Stomach (tissue), 19 donors: ENCODE measurements around the gene C1orf56. TPM values are rescaled to one million over a fixed set of nuclear protein-coding genes. Genes with fewer than 3 reads are reported as not detected.

Experiments used
- DNase-seq, 2 donors: peaks; one replicate each; pipeline versions ENCODE4 v3.0.0 to v3.0.0-alpha.2; 2013 to 2019
- H3K27ac ChIP-seq, 5 donors: fragments of 200-600 bp in 4 of 5; sonication (generic) in 4 of 5; one replicate each; pipeline ENCODE4 v1.5.1; 2013 to 2019; ENCODE audit warnings: mild to moderate bottlenecking in 1 of 5, moderate library complexity in 1 of 5
- H3K27me3 ChIP-seq, 3 donors: fragments of 200-600 bp; sonication (generic); one replicate each; pipeline ENCODE4 v1.5.1; 2017 to 2019; ENCODE audit warnings: mixed run types in 1 of 3
- H3K36me3 ChIP-seq, 4 donors: fragments of 200-600 bp; sonication (generic); 1 replicate in 3 of 4; 2 replicates in 1 of 4; pipeline ENCODE4 v1.5.1; 2016 to 2019
- H3K4me1 ChIP-seq, 4 donors: fragments of 200-600 bp; sonication (generic); one replicate each; pipeline ENCODE4 v1.5.1; 2016 to 2019
- H3K4me3 ChIP-seq, 4 donors: fragments of 200-600 bp; sonication (generic) in 3 of 4; one replicate each; pipeline ENCODE4 v1.5.1; 2016 to 2019; ENCODE audit warnings: mild to moderate bottlenecking in 1 of 4
- H3K9me3 ChIP-seq, 4 donors: fragments of 200-600 bp; sonication (generic); one replicate each; pipeline ENCODE4 v1.5.1; 2016 to 2019
- EP300 ChIP-seq: sonication (generic); formaldehyde crosslinking; IDR thresholded peaks from one replicate; pipeline ENCODE4 v1.6.1; 2017; ENCODE audit warnings: antibody characterized with exemption
- POLR2A ChIP-seq, 4 donors: fragments of 450-650 bp; IDR thresholded peaks; one replicate each; pipeline ENCODE4 v1.6.1; 2016; ENCODE audit warnings: antibody characterized with exemption in 4 of 4, control low read depth in 2 of 4, mild to moderate bottlenecking in 1 of 4, moderate library complexity in 1 of 4
- POLR2AphosphoS5 ChIP-seq, 3 donors: sonication (generic); formaldehyde crosslinking; IDR thresholded peaks; one replicate each; pipeline ENCODE4 v1.6.1; 2016; ENCODE audit warnings: antibody characterized with exemption in 3 of 3
- WGBS, 5 donors: extraction: QIAGEN DNeasy Blood & Tissue Kit in 3 of 5; methylation state at CpG; one replicate each; pipeline versions ENCODE4 v1.1.5 to v1.1.7; 2013 to 2018; 5-methylcytosine and 5-hydroxymethylcytosine counted together
- intact Hi-C: fragments of 100-400 bp; cut with DNase I; formaldehyde crosslinking; loops from one replicate; pipeline ENCODE4 v1.15.1; 2023; ENCODE audit warnings: low total_unique reads
- long read RNA-seq, 10 donors: transcript quantifications; one replicate each; lab custom pipeline, GENCODE V29; 2026
- polyA plus RNA-seq, 3 donors: library from polyadenylated mRNA; stranded (reverse); fragments of 200-250 nt; gene quantifications; one replicate each; pipeline ENCODE4 v1.2.3, GENCODE V29; 2013
- total RNA-seq, 5 donors: library from RNA; depleted of rRNA; stranded (reverse); fragments of >200 nt; gene quantifications; one replicate each; pipeline versions ENCODE4 v1.1.0 to v1.2.3, GENCODE V29; 2014 to 2016
- TF ChIP-seq, protein P1 (sequence below), 7 experiments: fragments of 450-650 bp in 4 of 7; fragments of 200-600 bp in 3 of 7; sonication (generic) in 3 of 7; IDR thresholded peaks; one replicate each; pipeline ENCODE4 v1.5.1; 2016 to 2019; ENCODE audit warnings: antibody characterized with exemption in 7 of 7, control low read depth in 2 of 7, mild to moderate bottlenecking in 1 of 7
- donor health status: healthy with polysubstance abuse.
- donor health status: Bipolar disorder and iron deficiency.
- donor health status: healthy.

The C1orf56 gene, protein sequence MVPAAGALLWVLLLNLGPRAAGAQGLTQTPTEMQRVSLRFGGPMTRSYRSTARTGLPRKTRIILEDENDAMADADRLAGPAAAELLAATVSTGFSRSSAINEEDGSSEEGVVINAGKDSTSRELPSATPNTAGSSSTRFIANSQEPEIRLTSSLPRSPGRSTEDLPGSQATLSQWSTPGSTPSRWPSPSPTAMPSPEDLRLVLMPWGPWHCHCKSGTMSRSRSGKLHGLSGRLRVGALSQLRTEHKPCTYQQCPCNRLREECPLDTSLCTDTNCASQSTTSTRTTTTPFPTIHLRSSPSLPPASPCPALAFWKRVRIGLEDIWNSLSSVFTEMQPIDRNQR
- 1 to 10 TPM in 4 of 5 donors, under 1 TPM in 1; 0.73 to 6.4 (median 3.5) TPM for total RNA-seq
- 1 to 10 TPM; 2.4 to 6.0 (median 2.5) TPM for polyA plus RNA-seq
- long read RNA-seq, donor 1, partial matches to known transcripts, result 55 of 57 reads
- long read RNA-seq, donor 1, other reads (novel, unspliced or antisense), result 0 of 57 reads
- long read RNA-seq, donor 2, transcript C1orf56-201 (2 exons, 2,096 nt), result major isoform, 6 of 65 reads
- long read RNA-seq, donor 2, partial matches to known transcripts, result 59 of 65 reads
- long read RNA-seq, donor 2, other reads (novel, unspliced or antisense), result 0 of 65 reads
- long read RNA-seq, donor 3, partial matches to known transcripts, result 0 of 1 reads
- long read RNA-seq, donor 3, other reads (novel, unspliced or antisense), result 0 of 1 reads
- long read RNA-seq, donor 4, partial matches to known transcripts, result 0 of 1 reads
- long read RNA-seq, donor 4, other reads (novel, unspliced or antisense), result 0 of 1 reads
- long read RNA-seq, donor 5, partial matches to known transcripts, result 0 of 1 reads
- long read RNA-seq, donor 5, other reads (novel, unspliced or antisense), result 0 of 1 reads
- long read RNA-seq, donor 6, result 0 reads
- long read RNA-seq, donor 7, partial matches to known transcripts, result 59 of 62 reads
- long read RNA-seq, donor 7, other reads (novel, unspliced or antisense), result 0 of 62 reads
- long read RNA-seq, donor 8, partial matches to known transcripts, result 0 of 4 reads
- long read RNA-seq, donor 8, other reads (novel, unspliced or antisense), result 0 of 4 reads
- long read RNA-seq, donor 9, transcript C1orf56-201 (2 exons, 2,096 nt), result major isoform, 5 of 10 reads
- long read RNA-seq, donor 9, partial matches to known transcripts, result 5 of 10 reads
- long read RNA-seq, donor 9, other reads (novel, unspliced or antisense), result 0 of 10 reads
- long read RNA-seq, donor 10, partial matches to known transcripts, result 28 of 30 reads
- long read RNA-seq, donor 10, other reads (novel, unspliced or antisense), result 0 of 30 reads

- H3K27me3 ChIP-seq, result no peaks in the 10 kb centered on the region
- intact Hi-C loops, result no loop called here
- H3K36me3 ChIP-seq, result peaks cover 5 to 21% (median 13%) of the 10 kb centered on the region in 4 donors
- peaks cover 6 to 37% (median 27%) of the 10 kb centered on the region in 4 donors for H3K4me1 ChIP-seq
- TF ChIP-seq POLR2AphosphoS5 (IDR thresholded peaks at IDR 0.05), result peak; percentile 41 to 72 (median 66)
- TF ChIP-seq POLR2A (IDR thresholded peaks at IDR 0.05), result no peak
- H3K4me3 ChIP-seq, result peak within 1 kb of the TSS; percentile 69 to 91 (median 80)
- peak within 1 kb of the TSS; percentile 55 to 92 (median 92) for H3K27ac ChIP-seq
- 0 to 1% (median 1%) methylated on average over 21 to 29 of the region's 29 CpGs for WGBS, 5 donors
- no peaks in the 10 kb centered on the region for H3K9me3 ChIP-seq
- DNase-seq, result peak; percentile 72 to 92
Observed at GRCh38 chr1:151047591-151047924, at the start of gene C1orf56. C1orf56 (plus strand) TSS chr1:151047751; CDS start chr1:151047848, 97 bp downstream.

DNA sequence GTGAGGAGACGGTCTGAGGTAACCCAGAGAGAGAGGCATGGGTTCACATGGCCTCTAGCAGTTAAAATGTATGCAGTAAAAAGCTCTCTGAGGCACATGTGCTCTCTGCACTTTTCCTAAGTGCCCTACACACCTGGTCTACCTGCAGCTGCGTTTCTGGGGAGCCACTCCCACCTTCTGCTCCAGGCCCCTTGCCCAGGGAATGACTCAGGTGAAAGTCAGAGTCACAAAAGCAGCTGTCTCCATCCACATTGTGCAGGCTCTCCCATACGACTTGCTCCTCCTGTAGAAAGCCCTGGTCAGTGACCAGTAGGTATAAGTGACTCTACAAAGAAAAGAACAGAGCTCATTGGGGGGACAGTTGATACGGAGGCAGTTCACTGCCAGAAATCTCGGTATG lies 49.6 kb upstream of the C1orf56 start:
- Histone ChIP-seq H3K9me3 (no peaks in the 10 kb centered on the region), H3K4me1 (peaks cover under 1 to 36% (median 17%) of the 10 kb centered on the region in 4 donors), H3K36me3 (peaks cover 33 to 72% (median 61%) of the 10 kb centered on the region in 4 donors), H3K4me3 (no peak overlapping the region), H3K27me3 (no peaks in the 10 kb centered on the region), H3K27ac (no peak overlapping the region)
- TF ChIP-seq POLR2AphosphoS5 (IDR thresholded peaks at IDR 0.05), result no peak
- TF ChIP-seq POLR2A (IDR thresholded peaks at IDR 0.05), result no peak
- TF ChIP-seq, protein P1, sequence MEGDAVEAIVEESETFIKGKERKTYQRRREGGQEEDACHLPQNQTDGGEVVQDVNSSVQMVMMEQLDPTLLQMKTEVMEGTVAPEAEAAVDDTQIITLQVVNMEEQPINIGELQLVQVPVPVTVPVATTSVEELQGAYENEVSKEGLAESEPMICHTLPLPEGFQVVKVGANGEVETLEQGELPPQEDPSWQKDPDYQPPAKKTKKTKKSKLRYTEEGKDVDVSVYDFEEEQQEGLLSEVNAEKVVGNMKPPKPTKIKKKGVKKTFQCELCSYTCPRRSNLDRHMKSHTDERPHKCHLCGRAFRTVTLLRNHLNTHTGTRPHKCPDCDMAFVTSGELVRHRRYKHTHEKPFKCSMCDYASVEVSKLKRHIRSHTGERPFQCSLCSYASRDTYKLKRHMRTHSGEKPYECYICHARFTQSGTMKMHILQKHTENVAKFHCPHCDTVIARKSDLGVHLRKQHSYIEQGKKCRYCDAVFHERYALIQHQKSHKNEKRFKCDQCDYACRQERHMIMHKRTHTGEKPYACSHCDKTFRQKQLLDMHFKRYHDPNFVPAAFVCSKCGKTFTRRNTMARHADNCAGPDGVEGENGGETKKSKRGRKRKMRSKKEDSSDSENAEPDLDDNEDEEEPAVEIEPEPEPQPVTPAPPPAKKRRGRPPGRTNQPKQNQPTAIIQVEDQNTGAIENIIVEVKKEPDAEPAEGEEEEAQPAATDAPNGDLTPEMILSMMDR (IDR thresholded peaks at IDR 0.05), result no peak
- TF ChIP-seq EP300, result no peak
- intact Hi-C loops, result no loop called here
- 53 to 70% (median 62%) methylated on average over 5 of the region's 5 CpGs for WGBS, 5 donors
- no peak for DNase-seq

GRCh38 chr1:150999051-150999674 lies 48.4 kb upstream of the C1orf56 start:
- no peak for TF ChIP-seq POLR2A (IDR thresholded peaks at IDR 0.05)
- TF ChIP-seq POLR2AphosphoS5 (IDR thresholded peaks at IDR 0.05), result no peak
- TF ChIP-seq EP300, result no peak
- TF ChIP-seq, protein P1 (IDR thresholded peaks at IDR 0.05), result no peak
- Histone ChIP-seq H3K4me3 (no peak overlapping the region), H3K27me3 (no peaks in the 10 kb centered on the region), H3K36me3 (peaks cover 33 to 72% (median 61%) of the 10 kb centered on the region in 4 donors), H3K4me1 (peaks cover 13 to 48% (median 29%) of the 10 kb centered on the region in 4 donors), H3K9me3 (no peaks in the 10 kb centered on the region), H3K27ac (no peak overlapping the region)
- no peak for DNase-seq
- intact Hi-C loops, result no loop called here
- 70 to 80% (median 78%) methylated on average over 14 to 17 of the region's 17 CpGs for WGBS, 5 donors

DNA sequence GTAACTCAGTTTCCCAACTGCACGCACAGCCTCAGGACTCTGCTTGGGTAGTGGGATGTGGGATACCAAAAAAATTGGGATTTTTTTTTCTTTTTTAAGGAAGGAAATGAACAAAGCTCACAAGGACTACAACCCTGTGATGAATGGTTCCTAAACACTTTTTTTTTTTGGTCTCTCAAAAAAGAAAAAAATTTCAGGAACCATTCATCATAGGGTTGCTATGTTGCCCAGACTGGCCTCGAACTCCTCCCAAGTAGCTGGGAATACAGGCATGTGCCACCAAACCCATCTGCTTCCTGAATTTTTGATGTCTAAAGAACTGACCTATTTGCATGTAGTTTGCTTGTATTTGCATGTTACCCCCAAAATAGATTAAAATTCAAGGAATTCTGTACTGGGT lies 47.6 kb upstream of the C1orf56 start:
- Histone ChIP-seq H3K9me3 (no peaks in the 10 kb centered on the region), H3K4me3 (no peak overlapping the region), H3K4me1 (peaks cover 16 to 56% (median 36%) of the 10 kb centered on the region in 4 donors), H3K27me3 (no peaks in the 10 kb centered on the region), H3K27ac (no peak overlapping the region), H3K36me3 (peaks cover 33 to 70% (median 61%) of the 10 kb centered on the region in 4 donors)
- intact Hi-C loops, result no loop called here
- DNase-seq, result no peak
- WGBS, 5 donors, result 87 to 98% (median 94%) methylated on average over 2 of the region's 2 CpGs
- TF ChIP-seq POLR2A (IDR thresholded peaks at IDR 0.05), result no peak
- TF ChIP-seq, protein P1 (IDR thresholded peaks at IDR 0.05), result no peak
- TF ChIP-seq POLR2AphosphoS5 (IDR thresholded peaks at IDR 0.05), result no peak
- TF ChIP-seq EP300, result no peak
